CD4-positive, alpha-beta T cell (primary cell): ENCODE data around the gene NTRK2. TPM values are rescaled to one million over a fixed set of nuclear protein-coding genes. Genes with fewer than 3 reads are reported as not detected.

Experiments used
- ATAC-seq: fragments of 200-7000 bp; cut with Tn5 transposase; one replicate; pipeline ENCODE4 v1.10.0; 2022; ENCODE audit warnings: mild to moderate bottlenecking; ENCODE audit not compliant: poor library complexity
- CTCF ChIA-PET: fragments of 350-600 bp; sonication (Branson Sonifier 250); formaldehyde crosslinking; loops from one replicate; lab custom pipeline; 2021; ENCODE audit warnings: antibody characterized with exemption, inconsistent platforms; lab: Charles Lee
- POLR2A ChIA-PET: fragments of 350-600 bp; sonication (Branson Sonifier 250); formaldehyde crosslinking; loops from one replicate; lab custom pipeline; 2021; ENCODE audit warnings: antibody characterized with exemption, inconsistent platforms; lab: Charles Lee
- DNase-seq, 14 experiments: peaks; one replicate each; pipeline ENCODE4 v3.0.0-alpha.2; 2013 to 2020; ENCODE audit warnings: mixed read lengths in 2 of 14
- H3K27ac ChIP-seq, 2 donors: one replicate each; pipeline versions ENCODE4 v1.5.1 to v1.7.0; 2013; ENCODE audit warnings: low read length in 2 of 2, low read depth in 1 of 2, mild to moderate bottlenecking in 1 of 2
- H3K27me3 ChIP-seq, 2 experiments: 1 replicate in 1 of 2; 2 replicates in 1 of 2; pipeline versions ENCODE4 v1.6.1 to v1.7.0; 2013; ENCODE audit warnings: low read length in 2 of 2, control low read depth in 1 of 2, mild to moderate bottlenecking in 1 of 2, moderate library complexity in 1 of 2; ENCODE audit not compliant: insufficient read depth in 2 of 2, control insufficient read depth in 1 of 2
- H3K36me3 ChIP-seq: one replicate; pipeline ENCODE4 v1.6.1; 2013; ENCODE audit warnings: low read length, control low read depth; ENCODE audit not compliant: insufficient read depth
- H3K4me1 ChIP-seq: one replicate; pipeline ENCODE4 v1.6.1; 2013; ENCODE audit warnings: low read length, control low read depth; ENCODE audit not compliant: insufficient read depth
- H3K4me3 ChIP-seq: one replicate; pipeline ENCODE4 v1.5.1; 2013; ENCODE audit warnings: mild to moderate bottlenecking, low read length, moderate library complexity
- H3K9me3 ChIP-seq, 2 experiments: 1 replicate in 1 of 2; 2 replicates in 1 of 2; pipeline versions ENCODE4 v1.6.1 to v1.7.0; 2013; ENCODE audit warnings: low read length in 2 of 2, mild to moderate bottlenecking in 2 of 2, control low read depth in 1 of 2, moderate library complexity in 1 of 2; ENCODE audit not compliant: control insufficient read depth in 1 of 2, insufficient read depth in 1 of 2
- H3K27ac Mint-ChIP-seq: one replicate; pipeline ENCODE4 v1.8.0; 2020; ENCODE audit warnings: mixed read lengths
- H3K27me3 Mint-ChIP-seq: one replicate; pipeline ENCODE4 v1.8.0; 2021; ENCODE audit warnings: mixed read lengths
- H3K36me3 Mint-ChIP-seq: one replicate; pipeline ENCODE4 v1.8.0; 2021; ENCODE audit warnings: low read depth, mixed read lengths
- H3K4me1 Mint-ChIP-seq: one replicate; pipeline ENCODE4 v1.8.0; 2021; ENCODE audit warnings: low read depth, mixed read lengths
- H3K4me3 Mint-ChIP-seq: one replicate; pipeline ENCODE4 v1.8.0; 2020; ENCODE audit warnings: mild to moderate bottlenecking, mixed read lengths
- H3K9me3 Mint-ChIP-seq: one replicate; pipeline ENCODE4 v1.8.0; 2020; ENCODE audit warnings: mixed read lengths
- intact Hi-C, 2 experiments: fragments of 100-400 bp; cut with DNase I in 1 of 2; cut with micrococcal nuclease in 1 of 2; formaldehyde crosslinking; loops; one replicate each; pipeline versions ENCODE4 v1.15.1 to v1.9.0; 2023 to 2025; cut with DNase I, micrococcal nuclease
- total RNA-seq, 174 experiments: library from RNA in 2 of 174; stranded (reverse) in 2 of 174; gene quantifications; one replicate each; pipeline ENCODE4 v1.2.3 and lab custom pipeline; 2021 to 2026
- TF ChIP-seq, protein P1 (sequence below): fragments of 200-600 bp; IDR thresholded peaks from one replicate; pipeline ENCODE4 v1.8.0; 2022; ENCODE audit warnings: antibody characterized with exemption, mild to moderate bottlenecking

The NTRK2 gene
- total RNA-seq, 2 experiments from 2014 or later, result 0.06 to 0.14 TPM

DNA sequence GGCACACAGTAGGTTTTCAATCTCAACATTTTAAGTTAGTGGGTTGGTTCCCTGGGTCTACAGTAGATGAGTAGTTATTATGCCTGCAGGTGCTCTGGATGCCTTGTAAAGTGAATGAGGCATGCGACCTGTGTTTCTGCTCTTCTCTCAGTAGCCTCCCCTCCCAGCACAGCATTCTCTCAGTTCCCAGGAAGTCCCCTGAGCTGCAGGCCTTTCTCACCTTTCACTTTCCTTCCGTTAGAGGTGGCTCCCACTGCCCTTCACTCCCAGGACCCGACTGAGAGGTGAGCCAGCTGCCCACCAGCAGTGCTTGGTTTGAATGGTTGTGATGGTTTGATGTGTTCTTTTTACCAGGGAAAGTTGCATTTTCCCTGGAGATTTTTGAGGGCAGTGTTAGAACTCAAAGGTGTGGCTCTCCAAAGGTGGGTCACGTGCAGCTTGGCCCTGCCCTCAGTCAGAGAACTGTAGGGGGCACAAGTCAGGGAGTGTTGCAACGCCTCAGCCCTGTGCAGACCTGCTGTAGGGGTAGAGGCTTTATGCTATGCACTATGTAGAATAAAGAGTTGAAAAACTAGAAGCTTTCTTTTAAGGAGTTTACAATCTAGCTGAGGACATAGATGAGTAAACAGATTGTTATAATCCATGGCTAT, 173.8 kb downstream of the NTRK2 start:
- no peak for DNase-seq
- Mint-ChIP-seq H3K27me3 (no peaks in the 10 kb centered on the region), H3K4me3 (no peak overlapping the region), H3K36me3 (no peaks in the 10 kb centered on the region), H3K4me1 (no peaks in the 10 kb centered on the region), H3K9me3 (no peaks in the 10 kb centered on the region), H3K27ac (no peak overlapping the region)
- peaks cover 0 to 4% of the 10 kb centered on the region in 2 experiments for H3K27me3 ChIP-seq
- TF ChIP-seq, protein P1, sequence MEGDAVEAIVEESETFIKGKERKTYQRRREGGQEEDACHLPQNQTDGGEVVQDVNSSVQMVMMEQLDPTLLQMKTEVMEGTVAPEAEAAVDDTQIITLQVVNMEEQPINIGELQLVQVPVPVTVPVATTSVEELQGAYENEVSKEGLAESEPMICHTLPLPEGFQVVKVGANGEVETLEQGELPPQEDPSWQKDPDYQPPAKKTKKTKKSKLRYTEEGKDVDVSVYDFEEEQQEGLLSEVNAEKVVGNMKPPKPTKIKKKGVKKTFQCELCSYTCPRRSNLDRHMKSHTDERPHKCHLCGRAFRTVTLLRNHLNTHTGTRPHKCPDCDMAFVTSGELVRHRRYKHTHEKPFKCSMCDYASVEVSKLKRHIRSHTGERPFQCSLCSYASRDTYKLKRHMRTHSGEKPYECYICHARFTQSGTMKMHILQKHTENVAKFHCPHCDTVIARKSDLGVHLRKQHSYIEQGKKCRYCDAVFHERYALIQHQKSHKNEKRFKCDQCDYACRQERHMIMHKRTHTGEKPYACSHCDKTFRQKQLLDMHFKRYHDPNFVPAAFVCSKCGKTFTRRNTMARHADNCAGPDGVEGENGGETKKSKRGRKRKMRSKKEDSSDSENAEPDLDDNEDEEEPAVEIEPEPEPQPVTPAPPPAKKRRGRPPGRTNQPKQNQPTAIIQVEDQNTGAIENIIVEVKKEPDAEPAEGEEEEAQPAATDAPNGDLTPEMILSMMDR, result no peak
- POLR2A ChIA-PET, result no interaction called here
- peaks cover 0 to 4% of the 10 kb centered on the region in 2 experiments for H3K9me3 ChIP-seq
- H3K27ac ChIP-seq, result no peak overlapping the region
- H3K4me1 ChIP-seq, result no peaks in the 10 kb centered on the region
- ATAC-seq, result no peak
- CTCF ChIA-PET, result no interaction called here
- intact Hi-C loops, result no loop called here
- H3K4me3 ChIP-seq, result no peak overlapping the region
- no peaks in the 10 kb centered on the region for H3K36me3 ChIP-seq

- H3K36me3 Mint-ChIP-seq, result no peaks in the 10 kb centered on the region
- ATAC-seq (no peak), DNase-seq (no peak)
- peaks cover 0 to 4% of the 10 kb centered on the region in 2 experiments for H3K27me3 ChIP-seq
- no peaks in the 10 kb centered on the region for H3K36me3 ChIP-seq
- H3K4me3 Mint-ChIP-seq, result no peak overlapping the region
- TF ChIP-seq, protein P1, result no peak
- ChIA-PET CTCF (no interaction called here), POLR2A (no interaction called here)
- intact Hi-C loops, result no loop called here
- no peaks in the 10 kb centered on the region for H3K27me3 Mint-ChIP-seq
- H3K4me1 Mint-ChIP-seq, result no peaks in the 10 kb centered on the region
- H3K27ac ChIP-seq, result no peak overlapping the region
- H3K4me1 ChIP-seq, result no peaks in the 10 kb centered on the region
- no peak overlapping the region for H3K4me3 ChIP-seq
- no peaks in the 10 kb centered on the region for H3K9me3 Mint-ChIP-seq
- peaks cover 0 to 4% of the 10 kb centered on the region in 2 experiments for H3K9me3 ChIP-seq
- H3K27ac Mint-ChIP-seq, result no peak overlapping the region
Observed at GRCh38 chr9:84845956-84846900, 176.7 kb downstream of the NTRK2 start.

GRCh38 chr9:84846906-84847305, 177.4 kb downstream of the NTRK2 start:
- H3K36me3 ChIP-seq, result no peaks in the 10 kb centered on the region
- H3K36me3 Mint-ChIP-seq, result no peaks in the 10 kb centered on the region
- intact Hi-C loops, result no loop called here
- TF ChIP-seq, protein P1, result no peak
- no peak overlapping the region for H3K27ac ChIP-seq
- no peaks in the 10 kb centered on the region for H3K27me3 Mint-ChIP-seq
- H3K4me1 Mint-ChIP-seq, result no peaks in the 10 kb centered on the region
- ATAC-seq, result no peak
- POLR2A ChIA-PET, result no interaction called here
- no peak overlapping the region for H3K4me3 ChIP-seq
- no peaks in the 10 kb centered on the region for H3K9me3 Mint-ChIP-seq
- peaks cover 0 to 4% of the 10 kb centered on the region in 2 experiments for H3K27me3 ChIP-seq
- H3K27ac Mint-ChIP-seq, result no peak overlapping the region
- H3K9me3 ChIP-seq, result peaks cover 0 to 4% of the 10 kb centered on the region in 2 experiments
- no peak for DNase-seq
- no peaks in the 10 kb centered on the region for H3K4me1 ChIP-seq
- CTCF ChIA-PET, result no interaction called here
- no peak overlapping the region for H3K4me3 Mint-ChIP-seq
